WTC11 (cell line): ENCODE results near the gene PNLDC1. TPM values are rescaled to one million over a fixed set of nuclear protein-coding genes. Genes with fewer than 3 reads are reported as not detected.

ENCODE experiments used
- ATAC-seq: fragments of 200-7000 bp; cut with Tn5 transposase; 2 replicates; pipeline ENCODE4 v1.10.0; 2021; ENCODE audit warnings: mild to moderate bottlenecking, moderate library complexity
- CTCF ChIA-PET: fragments of 300-600 bp; sonication (Branson Sonifier 250); formaldehyde crosslinking; loops from one replicate; lab custom pipeline; 2021; ENCODE audit warnings: antibody characterized with exemption; lab: Charles Lee
- POLR2A ChIA-PET: fragments of 350-600 bp; sonication (Branson Sonifier 250); formaldehyde crosslinking; loops from one replicate; lab custom pipeline; 2021; ENCODE audit warnings: antibody characterized with exemption; lab: Charles Lee
- DNase-seq: peaks from one replicate; pipeline ENCODE4 v3.0.0; 2021; ENCODE audit warnings: low spot score
- H3K27ac Mint-ChIP-seq: 2 replicates; pipeline ENCODE4 v1.8.0; 2021; ENCODE audit warnings: mixed read lengths
- H3K27me3 Mint-ChIP-seq: 2 replicates; pipeline ENCODE4 v1.8.0; 2021; ENCODE audit warnings: low read depth, mild to moderate bottlenecking, moderate library complexity, mixed read lengths
- H3K36me3 Mint-ChIP-seq: 2 replicates; pipeline ENCODE4 v1.8.0; 2021; ENCODE audit warnings: mixed read lengths
- H3K4me1 Mint-ChIP-seq: 2 replicates; pipeline ENCODE4 v1.8.0; 2022; ENCODE audit warnings: mixed read lengths
- H3K4me3 Mint-ChIP-seq: 2 replicates; pipeline ENCODE4 v1.8.0; 2021; ENCODE audit warnings: mild to moderate bottlenecking, moderate library complexity, mixed read lengths
- H3K9me3 Mint-ChIP-seq: 2 replicates; pipeline ENCODE4 v1.8.0; 2021; ENCODE audit warnings: mixed read lengths
- AR ChIP-seq: fragments of 250-450 bp; sonication (Bioruptor Pico); IDR thresholded peaks from 2 replicates; pipeline ENCODE4 v1.9.0; 2021; ENCODE audit warnings: mild to moderate bottlenecking
- CDX4 ChIP-seq: fragments of 250-450 bp; sonication (Bioruptor Pico); IDR thresholded peaks from 2 replicates; pipeline ENCODE4 v1.9.0; 2021; ENCODE audit warnings: moderate library complexity, mild to moderate bottlenecking, inconsistent platforms, borderline replicate concordance
- ELF4 ChIP-seq: sonication (generic); formaldehyde crosslinking; IDR thresholded peaks from 2 replicates; pipeline ENCODE4 v1.8.1; 2022; ENCODE audit warnings: low read depth, mild to moderate bottlenecking, moderate library complexity, missing genetic modification reagents
- FOXK1 ChIP-seq: sonication (generic); formaldehyde crosslinking; IDR thresholded peaks from 2 replicates; pipeline ENCODE4 v1.8.0; 2022; ENCODE audit warnings: mild to moderate bottlenecking, moderate library complexity, missing genetic modification reagents
- GTF2I ChIP-seq: fragments of 250-450 bp; sonication (Bioruptor Pico); conservative IDR thresholded peaks from 2 replicates; pipeline ENCODE4 v1.4.0; 2021; ENCODE audit warnings: mild to moderate bottlenecking
- PRDM15 ChIP-seq: sonication (generic); formaldehyde crosslinking; IDR thresholded peaks from 2 replicates; pipeline ENCODE4 v1.8.0; 2022; ENCODE audit warnings: missing genetic modification reagents
- RELA ChIP-seq: sonication (generic); formaldehyde crosslinking; IDR thresholded peaks from 2 replicates; pipeline ENCODE4 v1.8.1; 2022; ENCODE audit warnings: missing genetic modification reagents, mild to moderate bottlenecking, borderline replicate concordance
- RORB ChIP-seq: fragments of 250-450 bp; sonication (Bioruptor Pico); IDR thresholded peaks from 2 replicates; pipeline ENCODE4 v1.9.0; 2021; ENCODE audit warnings: mild to moderate bottlenecking
- TP53 ChIP-seq: sonication (generic); formaldehyde crosslinking; IDR thresholded peaks from 2 replicates; pipeline ENCODE4 v1.8.1; 2023; ENCODE audit warnings: mild to moderate bottlenecking, missing genetic modification reagents
- total RNA-seq: library from RNA; stranded (reverse); gene quantifications from 3 replicates; pipeline ENCODE4 v1.2.3, GENCODE V29; 2021
- TF ChIP-seq, protein P1 (sequence below): sonication (generic); formaldehyde crosslinking; IDR thresholded peaks from 2 replicates; pipeline ENCODE4 v1.8.1; 2022; ENCODE audit warnings: missing genetic modification reagents, borderline replicate concordance
- TF ChIP-seq, protein P2 (sequence below): sonication (generic); formaldehyde crosslinking; IDR thresholded peaks from 2 replicates; pipeline ENCODE4 v1.8.1; 2022; ENCODE audit warnings: low read depth, mild to moderate bottlenecking, moderate library complexity, missing genetic modification reagents, borderline replicate concordance

PNLDC1 gene
- total RNA-seq, 1 experiment from 2014 or later, result 0.39 TPM

GRCh38 chr6:159837511-159837910 is 37.4 kb downstream of the PNLDC1 start:
- Mint-ChIP-seq H3K4me1 (peaks cover 65% of the 10 kb centered on the region), H3K27ac (no peak overlapping the region), H3K36me3 (no peaks in the 10 kb centered on the region), H3K27me3 (no peaks in the 10 kb centered on the region), H3K4me3 (no peak overlapping the region), H3K9me3 (no peaks in the 10 kb centered on the region)
- no peak for TF ChIP-seq PRDM15
- TF ChIP-seq CDX4 (CRISPR knock-in tag), result no peak
- TF ChIP-seq, protein P1, sequence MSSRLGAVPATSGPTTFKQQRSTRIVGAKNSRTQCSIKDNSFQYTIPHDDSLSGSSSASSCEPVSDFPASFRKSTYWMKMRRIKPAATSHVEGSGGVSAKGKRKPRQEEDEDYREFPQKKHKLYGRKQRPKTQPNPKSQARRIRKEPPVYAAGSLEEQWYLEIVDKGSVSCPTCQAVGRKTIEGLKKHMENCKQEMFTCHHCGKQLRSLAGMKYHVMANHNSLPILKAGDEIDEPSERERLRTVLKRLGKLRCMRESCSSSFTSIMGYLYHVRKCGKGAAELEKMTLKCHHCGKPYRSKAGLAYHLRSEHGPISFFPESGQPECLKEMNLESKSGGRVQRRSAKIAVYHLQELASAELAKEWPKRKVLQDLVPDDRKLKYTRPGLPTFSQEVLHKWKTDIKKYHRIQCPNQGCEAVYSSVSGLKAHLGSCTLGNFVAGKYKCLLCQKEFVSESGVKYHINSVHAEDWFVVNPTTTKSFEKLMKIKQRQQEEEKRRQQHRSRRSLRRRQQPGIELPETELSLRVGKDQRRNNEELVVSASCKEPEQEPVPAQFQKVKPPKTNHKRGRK (CRISPR knock-in tag), result no peak
- TF ChIP-seq, protein P2, sequence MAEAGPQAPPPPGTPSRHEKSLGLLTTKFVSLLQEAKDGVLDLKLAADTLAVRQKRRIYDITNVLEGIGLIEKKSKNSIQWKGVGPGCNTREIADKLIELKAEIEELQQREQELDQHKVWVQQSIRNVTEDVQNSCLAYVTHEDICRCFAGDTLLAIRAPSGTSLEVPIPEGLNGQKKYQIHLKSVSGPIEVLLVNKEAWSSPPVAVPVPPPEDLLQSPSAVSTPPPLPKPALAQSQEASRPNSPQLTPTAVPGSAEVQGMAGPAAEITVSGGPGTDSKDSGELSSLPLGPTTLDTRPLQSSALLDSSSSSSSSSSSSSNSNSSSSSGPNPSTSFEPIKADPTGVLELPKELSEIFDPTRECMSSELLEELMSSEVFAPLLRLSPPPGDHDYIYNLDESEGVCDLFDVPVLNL (CRISPR knock-in tag), result no peak
- TF ChIP-seq ELF4, result no peak
- TF ChIP-seq GTF2I (CRISPR knock-in tag), result no peak
- ATAC-seq (no peak), DNase-seq (no peak)
- POLR2A ChIA-PET, result no interaction called here
- CTCF ChIA-PET, result interaction anchor here (0.8 kb wide), 1 partner anchor 48 kb away, joined by 3 read pairs; the partner anchor contains the start of genes MRPL18 and TCP1

DNA sequence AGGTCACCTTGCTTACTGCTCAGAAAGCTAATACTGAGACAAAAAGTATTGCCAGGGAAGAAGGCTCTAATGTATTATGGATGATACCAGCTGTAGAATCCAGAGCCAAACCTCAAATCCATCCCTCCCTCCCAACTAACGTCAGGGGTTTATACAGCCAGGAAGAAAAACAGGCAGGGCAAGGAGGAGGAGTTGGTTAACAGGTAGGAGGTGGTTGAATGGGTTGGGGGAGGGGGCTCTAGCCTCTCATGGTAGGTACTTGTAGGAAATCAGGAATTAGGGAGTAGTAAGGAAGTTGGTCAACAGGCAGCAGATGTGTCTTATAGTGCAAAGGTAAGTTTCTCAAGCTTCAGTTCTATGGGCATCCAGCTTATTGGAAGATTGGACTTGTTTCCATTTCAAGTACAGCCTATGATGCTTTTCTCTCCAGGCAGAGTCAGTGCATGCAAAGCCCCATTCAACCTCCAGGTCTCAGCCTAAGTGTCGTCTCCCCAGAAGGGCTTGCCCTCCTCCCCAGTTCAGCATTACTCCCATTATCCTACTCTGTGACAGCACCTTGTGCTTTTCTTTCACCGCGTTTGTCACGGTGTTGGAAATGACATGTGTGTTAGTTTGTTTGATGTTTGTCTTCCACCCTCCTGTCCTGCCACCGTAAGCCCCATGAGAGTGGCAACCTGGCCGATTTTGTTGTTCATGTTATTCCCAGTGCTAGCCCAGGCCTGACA is 38.1 kb downstream of the PNLDC1 start:
- Mint-ChIP-seq H3K27me3 (no peaks in the 10 kb centered on the region), H3K9me3 (no peaks in the 10 kb centered on the region), H3K4me1 (peaks cover 61% of the 10 kb centered on the region), H3K4me3 (no peak overlapping the region), H3K36me3 (no peaks in the 10 kb centered on the region), H3K27ac (peak overlapping the region; percentile 44)
- ATAC-seq (peak; percentile 78), DNase-seq (no peak)
- TF ChIP-seq AR, result no peak
- ChIA-PET CTCF (interaction anchor here (0.8 kb wide), 1 partner anchor 48 kb away, joined by 3 read pairs; the partner anchor contains the start of genes MRPL18 and TCP1), POLR2A (no interaction called here)

DNA sequence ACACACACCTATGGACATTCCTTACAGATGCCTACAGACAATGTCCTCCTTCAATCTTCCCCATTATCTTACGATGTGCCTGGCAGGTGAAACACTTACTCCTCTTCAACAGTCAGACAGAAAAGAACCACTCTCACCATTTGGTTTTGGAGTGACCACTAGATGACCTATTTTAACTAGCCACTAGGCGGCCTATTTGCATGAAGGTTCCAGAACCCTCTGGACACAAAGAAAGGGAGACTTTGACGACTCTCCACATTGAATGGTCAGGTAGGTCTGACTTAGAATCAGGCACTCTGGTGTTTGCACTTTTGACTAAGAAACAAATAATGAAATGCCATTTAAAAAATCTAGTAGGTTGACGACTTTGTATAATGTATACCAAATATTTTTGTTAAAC is 42.0 kb downstream of the PNLDC1 start:
- peaks cover 7% of the 10 kb centered on the region for H3K9me3 Mint-ChIP-seq
- H3K4me1 Mint-ChIP-seq, result peaks cover 27% of the 10 kb centered on the region
- H3K27ac Mint-ChIP-seq, result peak overlapping the region; percentile 31; the same call in 1 of the 2 replicates
- ChIA-PET CTCF (no interaction called here), POLR2A (no interaction called here)
- no peak for TF ChIP-seq FOXK1 (CRISPR knock-in tag)
- no peak for TF ChIP-seq RELA (CRISPR knock-in tag)
- no peak for TF ChIP-seq RORB (CRISPR knock-in tag)
- TF ChIP-seq TP53 (CRISPR knock-in tag), result no peak
- ATAC-seq (peak; percentile 31), DNase-seq (no peak)
- H3K36me3 Mint-ChIP-seq, result no peaks in the 10 kb centered on the region
- H3K27me3 Mint-ChIP-seq, result no peaks in the 10 kb centered on the region
- no peak overlapping the region for H3K4me3 Mint-ChIP-seq
